Breast epithelium (tissue), 4 donors: ENCODE data around the gene NSD2. TPM values are rescaled to one million over a fixed set of nuclear protein-coding genes. Genes with fewer than 3 reads are reported as not detected.
"Not testable (repeated sequence)": the region's sequence is repeated elsewhere in the genome, so short reads cannot be mapped to it uniquely, and the experiment has no call there.

Experiments
- DNase-seq, 2 donors: peaks; one replicate each; pipeline ENCODE4 v3.0.0-alpha.2; 2019; ENCODE audit warnings: low spot score in 2 of 2
- H3K27ac ChIP-seq, 2 donors: fragments of 200-600 bp; sonication (generic) in 1 of 2; one replicate each; pipeline ENCODE4 v1.5.1; 2016 to 2019; ENCODE audit warnings: mild to moderate bottlenecking in 1 of 2
- H3K27me3 ChIP-seq, 2 donors: fragments of 200-600 bp; sonication (generic) in 1 of 2; one replicate each; pipeline versions ENCODE4 v1.5.1 to v1.6.0; 2017 to 2019; ENCODE audit warnings: control low read depth in 1 of 2, mild to moderate bottlenecking in 1 of 2
- H3K36me3 ChIP-seq: fragments of 200-600 bp; one replicate; pipeline ENCODE4 v1.5.1; 2019
- H3K4me1 ChIP-seq, 2 donors: fragments of 200-600 bp; sonication (generic); one replicate each; pipeline ENCODE4 v1.5.1; 2016 to 2019; ENCODE audit warnings: control low read depth in 1 of 2
- H3K4me3 ChIP-seq, 3 donors: fragments of 200-600 bp; sonication (generic); 1 replicate in 2 of 3; 2 replicates in 1 of 3; pipeline ENCODE4 v1.5.1; 2016 to 2019; ENCODE audit warnings: mild to moderate bottlenecking in 3 of 3, moderate library complexity in 2 of 3
- H3K9me3 ChIP-seq, 2 donors: fragments of 200-600 bp; sonication (generic) in 1 of 2; one replicate each; pipeline ENCODE4 v1.5.1; 2016 to 2019; ENCODE audit warnings: control low read depth in 1 of 2
- POLR2A ChIP-seq: fragments of 450-650 bp; IDR thresholded peaks from one replicate; pipeline ENCODE4 v1.6.1; 2016; ENCODE audit warnings: antibody characterized with exemption, mild to moderate bottlenecking, moderate library complexity
- POLR2AphosphoS5 ChIP-seq, 3 donors: sonication (generic); formaldehyde crosslinking; IDR thresholded peaks; one replicate each; pipeline ENCODE4 v1.6.1; 2017; ENCODE audit warnings: antibody characterized with exemption in 3 of 3
- intact Hi-C: fragments of 100-400 bp; cut with DNase I; formaldehyde crosslinking; loops from one replicate; pipeline ENCODE4 v1.15.1; 2023; ENCODE audit warnings: low total_unique reads
- total RNA-seq, 3 donors: library from RNA; depleted of rRNA; stranded (reverse); fragments of >200 nt; gene quantifications; one replicate each; pipeline ENCODE4 v1.1.0, GENCODE V29; 2016
- TF ChIP-seq, protein P1 (sequence below), 3 donors: fragments of 450-650 bp; IDR thresholded peaks; one replicate each; pipeline ENCODE4 v1.5.1; 2016 to 2017; ENCODE audit warnings: antibody characterized with exemption in 3 of 3, mild to moderate bottlenecking in 3 of 3, moderate library complexity in 3 of 3

The NSD2 gene
- total RNA-seq, 3 donors from 2014 or later, result 24.6 to 36.7 (median 30.8) TPM

GRCh38 chr4:1842339-1842895 lies 28.8 kb upstream of the NSD2 start:
- intact Hi-C loops, result no loop called here
- Histone ChIP-seq H3K9me3 (no peaks in the 10 kb centered on the region), H3K27ac (no peak overlapping the region), H3K4me1 (no peaks in the 10 kb centered on the region), H3K27me3 (no peaks in the 10 kb centered on the region), H3K36me3 (no peaks in the 10 kb centered on the region), H3K4me3 (no peak overlapping the region)
- no peak for TF ChIP-seq POLR2AphosphoS5 (IDR thresholded peaks at IDR 0.05)
- TF ChIP-seq, protein P1, sequence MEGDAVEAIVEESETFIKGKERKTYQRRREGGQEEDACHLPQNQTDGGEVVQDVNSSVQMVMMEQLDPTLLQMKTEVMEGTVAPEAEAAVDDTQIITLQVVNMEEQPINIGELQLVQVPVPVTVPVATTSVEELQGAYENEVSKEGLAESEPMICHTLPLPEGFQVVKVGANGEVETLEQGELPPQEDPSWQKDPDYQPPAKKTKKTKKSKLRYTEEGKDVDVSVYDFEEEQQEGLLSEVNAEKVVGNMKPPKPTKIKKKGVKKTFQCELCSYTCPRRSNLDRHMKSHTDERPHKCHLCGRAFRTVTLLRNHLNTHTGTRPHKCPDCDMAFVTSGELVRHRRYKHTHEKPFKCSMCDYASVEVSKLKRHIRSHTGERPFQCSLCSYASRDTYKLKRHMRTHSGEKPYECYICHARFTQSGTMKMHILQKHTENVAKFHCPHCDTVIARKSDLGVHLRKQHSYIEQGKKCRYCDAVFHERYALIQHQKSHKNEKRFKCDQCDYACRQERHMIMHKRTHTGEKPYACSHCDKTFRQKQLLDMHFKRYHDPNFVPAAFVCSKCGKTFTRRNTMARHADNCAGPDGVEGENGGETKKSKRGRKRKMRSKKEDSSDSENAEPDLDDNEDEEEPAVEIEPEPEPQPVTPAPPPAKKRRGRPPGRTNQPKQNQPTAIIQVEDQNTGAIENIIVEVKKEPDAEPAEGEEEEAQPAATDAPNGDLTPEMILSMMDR (IDR thresholded peaks at IDR 0.05), result no peak
- TF ChIP-seq POLR2A, result no peak
- DNase-seq, result no peak

- TF ChIP-seq POLR2A (no peak), POLR2AphosphoS5 (IDR thresholded peaks at IDR 0.05) (no peak)
- TF ChIP-seq, protein P1 (IDR thresholded peaks at IDR 0.05), result no peak
- intact Hi-C loops, result no loop called here
- no peaks in the 10 kb centered on the region for H3K9me3 ChIP-seq
- no peak overlapping the region for H3K4me3 ChIP-seq
- H3K4me1 ChIP-seq, result no peaks in the 10 kb centered on the region
- DNase-seq, result no peak
- H3K36me3 ChIP-seq, result no peaks in the 10 kb centered on the region
- H3K27me3 ChIP-seq, result no peaks in the 10 kb centered on the region
- H3K27ac ChIP-seq, result no peak overlapping the region
Observed at GRCh38 chr4:1842993-1843448, 28.2 kb upstream of the NSD2 start.

DNA sequence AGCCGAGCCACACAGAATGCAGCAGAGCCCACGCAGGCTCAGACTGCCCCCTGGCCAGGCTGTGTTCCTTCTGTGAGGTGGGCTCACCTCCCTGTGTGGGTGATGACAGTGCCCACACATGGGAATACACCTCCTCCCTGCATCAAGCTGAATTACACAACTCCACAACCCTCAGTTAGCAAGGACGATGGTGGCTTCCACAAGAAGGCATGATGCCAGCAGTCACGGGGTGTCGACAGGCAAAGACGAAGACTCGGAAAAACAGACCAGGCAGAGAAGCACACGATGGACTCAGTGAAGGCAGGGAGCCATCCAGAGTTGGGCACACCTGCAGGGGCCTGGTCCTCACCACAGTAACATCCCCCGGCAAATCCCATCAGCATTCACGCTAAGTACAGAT lies 27.3 kb upstream of the NSD2 start:
- Histone ChIP-seq H3K4me3 (no peak overlapping the region), H3K36me3 (no peaks in the 10 kb centered on the region), H3K4me1 (no peaks in the 10 kb centered on the region), H3K27ac (peak overlapping the region in 1 of 2 donors; percentile 5), H3K27me3 (no peaks in the 10 kb centered on the region), H3K9me3 (no peaks in the 10 kb centered on the region)
- no peak for DNase-seq
- TF ChIP-seq, protein P1 (IDR thresholded peaks at IDR 0.05), result no peak
- TF ChIP-seq POLR2AphosphoS5 (IDR thresholded peaks at IDR 0.05) (no peak), POLR2A (no peak)
- intact Hi-C loops, result no loop called here

DNA sequence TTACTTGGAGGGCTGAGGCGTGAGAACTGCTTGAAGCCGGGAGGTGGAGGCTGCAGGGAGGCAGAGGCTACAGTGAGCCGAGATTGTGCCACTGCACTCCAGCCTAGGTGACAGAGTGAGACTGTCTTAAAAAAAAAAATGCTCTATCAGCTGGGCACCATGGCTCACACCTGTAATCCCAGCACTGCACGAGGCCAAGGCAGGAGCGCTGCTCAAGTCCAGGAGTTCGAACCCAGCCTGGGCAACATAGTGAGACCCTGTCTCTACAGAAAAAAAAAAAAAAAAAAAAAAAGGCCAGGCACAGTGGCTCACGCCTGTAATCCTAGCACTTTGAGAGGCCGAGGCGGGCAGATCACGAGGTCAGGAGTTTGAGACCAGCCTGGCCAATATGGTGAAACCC lies 26.6 kb upstream of the NSD2 start:
- H3K4me3 ChIP-seq, H3K36me3 ChIP-seq, DNase-seq, H3K9me3 ChIP-seq, H3K27ac ChIP-seq, H3K4me1 ChIP-seq, intact Hi-C loops, H3K27me3 ChIP-seq: not testable (repeated sequence)

- H3K27me3 ChIP-seq, result no peaks in the 10 kb centered on the region
- intact Hi-C loops, result no loop called here
- H3K36me3 ChIP-seq, result no peaks in the 10 kb centered on the region
- DNase-seq, result no peak
- H3K4me3 ChIP-seq, result no peak overlapping the region
- no peaks in the 10 kb centered on the region for H3K9me3 ChIP-seq
- no peak overlapping the region for H3K27ac ChIP-seq
- no peaks in the 10 kb centered on the region for H3K4me1 ChIP-seq
- TF ChIP-seq POLR2A, result no peak
- TF ChIP-seq, protein P1 (IDR thresholded peaks at IDR 0.05), result no peak
- no peak for TF ChIP-seq POLR2AphosphoS5 (IDR thresholded peaks at IDR 0.05)
Observed at GRCh38 chr4:1846580-1846979, 24.6 kb upstream of the NSD2 start.

GRCh38 chr4:1850276-1850675 lies 20.9 kb upstream of the NSD2 start:
- no peak for DNase-seq
- no peaks in the 10 kb centered on the region for H3K9me3 ChIP-seq
- H3K27ac ChIP-seq, result no peak overlapping the region
- no peaks in the 10 kb centered on the region for H3K36me3 ChIP-seq
- intact Hi-C loops, result no loop called here
- TF ChIP-seq POLR2AphosphoS5 (IDR thresholded peaks at IDR 0.05), result no peak
- no peak for TF ChIP-seq POLR2A
- TF ChIP-seq, protein P1 (IDR thresholded peaks at IDR 0.05), result no peak
- no peaks in the 10 kb centered on the region for H3K4me1 ChIP-seq
- H3K27me3 ChIP-seq, result no peaks in the 10 kb centered on the region
- no peak overlapping the region for H3K4me3 ChIP-seq
